ENCODE data around the gene ASCL4. TPM values are rescaled to one million over a fixed set of nuclear protein-coding genes. Genes with fewer than 3 reads are reported as not detected.
A peak's percentile ranks its signal among the peaks of the same experiment; 100 is the strongest.

ASCL4 gene
- polyA plus RNA-seq, 3 donors: not detected

GRCh38 chr12:107748472-107748871, 26.0 kb upstream of the ASCL4 start:
- H3K4me1 Mint-ChIP-seq: no peaks in the 10 kb centered on the region
- H3K4me2 ChIP-seq (replicated peaks; ENCODE audit: extremely low read depth, low read length, poor library complexity, severe bottlenecking): no peak overlapping the region
- no peaks in the 10 kb centered on the region for H3K27me3 Mint-ChIP-seq (ENCODE audit: low read depth in 3 of 3)
- H3K9me3 Mint-ChIP-seq: no peaks in the 10 kb centered on the region
- peaks cover 43 to 53% of the 10 kb centered on the region in 2 donors for H3K36me3 Mint-ChIP-seq
- H3K27ac ChIP-seq (ENCODE audit: low read depth in 1 of 2, low read length in 2 of 2): peak overlapping the region in 1 of 2 donors; percentile 54
- no peaks in the 10 kb centered on the region for H3K4me1 ChIP-seq (ENCODE audit: control insufficient read depth in 1 of 2, insufficient read depth in 2 of 2, low read length in 2 of 2)
- peaks cover 51% of the 10 kb centered on the region for H4K20me1 ChIP-seq (ENCODE audit: insufficient read depth, low read length)
- peaks cover 89 to 96% of the 10 kb centered on the region in 2 donors for H3K36me3 ChIP-seq (replicated peaks in 1 of 2; ENCODE audit: control insufficient read depth in 1 of 2, insufficient read depth in 2 of 2, low read length in 2 of 2)
- TF ChIP-seq, protein P1, sequence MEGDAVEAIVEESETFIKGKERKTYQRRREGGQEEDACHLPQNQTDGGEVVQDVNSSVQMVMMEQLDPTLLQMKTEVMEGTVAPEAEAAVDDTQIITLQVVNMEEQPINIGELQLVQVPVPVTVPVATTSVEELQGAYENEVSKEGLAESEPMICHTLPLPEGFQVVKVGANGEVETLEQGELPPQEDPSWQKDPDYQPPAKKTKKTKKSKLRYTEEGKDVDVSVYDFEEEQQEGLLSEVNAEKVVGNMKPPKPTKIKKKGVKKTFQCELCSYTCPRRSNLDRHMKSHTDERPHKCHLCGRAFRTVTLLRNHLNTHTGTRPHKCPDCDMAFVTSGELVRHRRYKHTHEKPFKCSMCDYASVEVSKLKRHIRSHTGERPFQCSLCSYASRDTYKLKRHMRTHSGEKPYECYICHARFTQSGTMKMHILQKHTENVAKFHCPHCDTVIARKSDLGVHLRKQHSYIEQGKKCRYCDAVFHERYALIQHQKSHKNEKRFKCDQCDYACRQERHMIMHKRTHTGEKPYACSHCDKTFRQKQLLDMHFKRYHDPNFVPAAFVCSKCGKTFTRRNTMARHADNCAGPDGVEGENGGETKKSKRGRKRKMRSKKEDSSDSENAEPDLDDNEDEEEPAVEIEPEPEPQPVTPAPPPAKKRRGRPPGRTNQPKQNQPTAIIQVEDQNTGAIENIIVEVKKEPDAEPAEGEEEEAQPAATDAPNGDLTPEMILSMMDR (IDR thresholded peaks at IDR 0.05): no peak
- H3K27ac Mint-ChIP-seq: no peak overlapping the region
- H3K4me3 ChIP-seq (replicated peaks in 1 of 3; ENCODE audit: low read depth in 2 of 3, low read length in 3 of 3): no peak overlapping the region
- no peak overlapping the region for H3K9ac ChIP-seq (ENCODE audit: insufficient read depth, low read length, poor library complexity, severe bottlenecking)
- no peaks in the 10 kb centered on the region for H3K9me3 ChIP-seq (replicated peaks in 1 of 2; ENCODE audit: control insufficient read depth in 1 of 2, insufficient read depth in 1 of 2, low read length in 2 of 2)
- peaks cover 16% of the 10 kb centered on the region for H3K79me2 ChIP-seq (ENCODE audit: insufficient read depth, low read length)
- H3K27me3 ChIP-seq (ENCODE audit: control insufficient read depth in 2 of 2, insufficient read depth in 2 of 2, low read length in 2 of 2): no peaks in the 10 kb centered on the region
- DNase-seq: no peak
- H3K4me3 Mint-ChIP-seq: no peak overlapping the region
- H2AFZ ChIP-seq (ENCODE audit: insufficient read depth, low read depth, low read length, poor library complexity, severe bottlenecking): no peak overlapping the region
- intact Hi-C loops (cut with micrococcal nuclease): no loop called here
- no CpG with 5 or more reads among the region's 6 CpGs for WGBS (ENCODE audit: insufficient coverage)

GRCh38 chr12:107749083-107749482, 25.4 kb upstream of the ASCL4 start:
- Histone ChIP-seq H3K4me2 (replicated peaks; ENCODE audit: extremely low read depth, low read length, poor library complexity, severe bottlenecking) (no peak overlapping the region), H3K27me3 (ENCODE audit: control insufficient read depth in 2 of 2, insufficient read depth in 2 of 2, low read length in 2 of 2) (no peaks in the 10 kb centered on the region), H3K36me3 (replicated peaks in 1 of 2; ENCODE audit: control insufficient read depth in 1 of 2, insufficient read depth in 2 of 2, low read length in 2 of 2) (peaks cover 89 to 96% of the 10 kb centered on the region in 2 donors), H3K4me3 (replicated peaks in 1 of 3; ENCODE audit: low read depth in 2 of 3, low read length in 3 of 3) (no peak overlapping the region), H4K20me1 (ENCODE audit: insufficient read depth, low read length) (peaks cover 51% of the 10 kb centered on the region), H2AFZ (ENCODE audit: insufficient read depth, low read depth, low read length, poor library complexity, severe bottlenecking) (no peak overlapping the region), H3K27ac (ENCODE audit: low read depth in 1 of 2, low read length in 2 of 2) (peak overlapping the region in 1 of 2 donors; percentile 54), H3K9me3 (replicated peaks in 1 of 2; ENCODE audit: control insufficient read depth in 1 of 2, insufficient read depth in 1 of 2, low read length in 2 of 2) (no peaks in the 10 kb centered on the region), H3K79me2 (ENCODE audit: insufficient read depth, low read length) (peaks cover 16% of the 10 kb centered on the region), H3K4me1 (ENCODE audit: control insufficient read depth in 1 of 2, insufficient read depth in 2 of 2, low read length in 2 of 2) (no peaks in the 10 kb centered on the region), H3K9ac (ENCODE audit: insufficient read depth, low read length, poor library complexity, severe bottlenecking) (no peak overlapping the region)
- DNase-seq: no peak
- no peak overlapping the region for H3K4me3 Mint-ChIP-seq
- TF ChIP-seq, protein P1 (IDR thresholded peaks at IDR 0.05): no peak
- H3K27ac Mint-ChIP-seq: no peak overlapping the region
- intact Hi-C loops (cut with micrococcal nuclease): no loop called here
- no peaks in the 10 kb centered on the region for H3K9me3 Mint-ChIP-seq
- H3K27me3 Mint-ChIP-seq (ENCODE audit: low read depth in 3 of 3): no peaks in the 10 kb centered on the region
- H3K4me1 Mint-ChIP-seq: no peaks in the 10 kb centered on the region
- WGBS (ENCODE audit: insufficient coverage): 80% methylated on average over 1 of the region's 1 CpG
- peaks cover 43 to 53% of the 10 kb centered on the region in 2 donors for H3K36me3 Mint-ChIP-seq
